GM12891 (cell line): ENCODE measurements around the gene PTTG2. TPM values are rescaled to one million over a fixed set of nuclear protein-coding genes. Genes with fewer than 3 reads are reported as not detected.
A peak's percentile ranks its signal among the peaks of the same experiment; 100 is the strongest.
"Not testable (repeated sequence)": the region's sequence is repeated elsewhere in the genome, so short reads cannot be mapped to it uniquely, and the experiment has no call there.

Source experiments
- DNase-seq: peaks from one replicate; pipeline ENCODE4 v3.0.0; 2011; ENCODE audit warnings: low spot score; ENCODE audit not compliant: insufficient read length
- FAIRE-seq: peaks from 2 replicates; lab custom pipeline; 2011; peaks lifted over from hg19 to GRCh38; lab: Jason Lieb, UNC
- PAX5 ChIP-seq: IDR thresholded peaks from 2 replicates; pipeline ENCODE4 v1.6.1; 2011; ENCODE audit warnings: low read length, moderate library complexity, mild to moderate bottlenecking; ENCODE audit not compliant: insufficient read depth, severe bottlenecking
- POLR2A ChIP-seq: IDR thresholded peaks from 2 replicates; pipeline ENCODE4 v1.6.1; 2011; ENCODE audit warnings: low read depth, low read length, control low read depth
- POLR2AphosphoS5 ChIP-seq: IDR thresholded peaks from 2 replicates; pipeline ENCODE4 v1.6.1; 2011; ENCODE audit warnings: low read depth, low read length, control low read depth
- POU2F2 ChIP-seq: IDR thresholded peaks from 2 replicates; pipeline ENCODE4 v1.6.1; 2011; ENCODE audit warnings: low read depth, mild to moderate bottlenecking, control low read depth, low read length, moderate library complexity
- SPI1 ChIP-seq: IDR thresholded peaks from 2 replicates; pipeline ENCODE4 v1.6.1; 2011; ENCODE audit warnings: low read depth, low read length, control low read depth
- TAF1 ChIP-seq: IDR thresholded peaks from 2 replicates; pipeline ENCODE4 v1.6.1; 2011; ENCODE audit warnings: low read depth, low read length, control low read depth
- polyA plus RNA-seq: library from polyadenylated mRNA; unstranded; fragments of >200 nt; gene quantifications from one replicate; pipeline ENCODE4 v1.2.1, GENCODE V29; 2012; ENCODE audit warnings: low read depth, missing spikeins, inconsistent platforms; ENCODE audit not compliant: missing spikeins

The PTTG2 gene
- polyA plus RNA-seq, result not detected

- FAIRE-seq, result no peak
- no peak for DNase-seq
- TF ChIP-seq POLR2A, result no peak
- no peak for TF ChIP-seq SPI1
- TF ChIP-seq POU2F2, result no peak
- TF ChIP-seq POLR2AphosphoS5, result no peak
- no peak for TF ChIP-seq TAF1
- TF ChIP-seq PAX5, result no peak
These were observed at the start of gene PTTG2 for GRCh38 chr4:37960098-37960497. Gene PTTG2 (plus strand): TSS chr4:37960398. CDS start chr4:37960435, 37 bp downstream.

- DNase-seq, result no peak
- no peak for FAIRE-seq
- no peak for TF ChIP-seq POLR2AphosphoS5
- no peak for TF ChIP-seq PAX5
- no peak for TF ChIP-seq POU2F2
- TF ChIP-seq SPI1, result no peak
- TF ChIP-seq TAF1, result no peak
- TF ChIP-seq POLR2A, result no peak
These were observed 45.7 kb upstream of the PTTG2 start for GRCh38 chr4:37914539-37914938.

GRCh38 chr4:37917388-37917787 lies 42.8 kb upstream of the PTTG2 start:
- no peak for DNase-seq
- FAIRE-seq, result no peak
- TF ChIP-seq TAF1 (no peak), POU2F2 (no peak), PAX5 (no peak), POLR2AphosphoS5 (no peak), SPI1 (no peak), POLR2A (no peak)

GRCh38 chr4:37918653-37919052 lies 41.5 kb upstream of the PTTG2 start:
- no peak for TF ChIP-seq PAX5
- no peak for TF ChIP-seq POLR2A
- no peak for TF ChIP-seq TAF1
- no peak for TF ChIP-seq POU2F2
- no peak for TF ChIP-seq POLR2AphosphoS5
- TF ChIP-seq SPI1, result no peak
- no peak for FAIRE-seq
- no peak for DNase-seq

- FAIRE-seq, result no peak
- no peak for TF ChIP-seq POLR2AphosphoS5
These were observed 37.9 kb upstream of the PTTG2 start for GRCh38 chr4:37922328-37922727.

DNA sequence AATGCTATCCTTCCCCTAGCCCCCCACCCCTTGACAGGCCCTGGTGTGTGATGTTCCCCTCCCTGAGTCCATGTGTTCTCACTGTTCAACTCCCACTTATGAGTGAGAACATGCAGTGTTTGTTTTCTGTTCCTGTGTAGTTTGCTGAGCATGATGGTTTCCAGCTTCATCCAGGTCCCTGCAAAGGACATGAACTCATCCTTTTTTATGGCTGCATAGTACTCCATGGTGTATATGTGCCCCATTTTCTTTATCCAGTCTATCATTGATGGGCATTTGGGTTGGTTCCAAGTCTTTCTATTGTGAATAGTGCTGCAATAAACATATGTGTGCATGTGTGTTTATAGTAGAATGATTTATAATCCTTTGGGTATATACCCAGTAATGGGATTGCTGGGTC lies 37.1 kb upstream of the PTTG2 start:
- DNase-seq, FAIRE-seq: not testable (repeated sequence)

More at GRCh38 chr4:37922328-37922727, 37.9 kb upstream of the PTTG2 start:
- no peak for DNase-seq

DNA sequence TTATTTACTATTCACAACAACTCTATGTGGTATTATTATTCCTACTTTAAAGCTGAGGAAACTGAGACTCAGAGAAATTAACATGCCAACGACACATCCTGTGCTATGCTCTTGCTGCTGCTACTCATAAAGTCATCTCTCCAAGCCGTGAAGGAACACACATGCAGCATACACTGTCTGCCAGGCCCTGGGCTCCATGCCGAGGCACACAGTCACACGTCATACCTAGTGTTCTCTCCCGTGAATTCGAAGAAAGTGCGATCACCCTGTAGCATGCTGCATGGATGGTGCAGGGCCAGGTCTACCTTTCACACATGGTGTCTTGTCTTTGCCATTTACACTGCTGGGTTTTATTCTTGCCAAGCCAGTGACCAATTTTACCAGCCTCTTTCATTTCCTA lies 35.3 kb upstream of the PTTG2 start:
- FAIRE-seq, result no peak
- DNase-seq, result no peak
- TF ChIP-seq PAX5, result no peak
- TF ChIP-seq SPI1, result no peak
- TF ChIP-seq POLR2AphosphoS5, result no peak
- TF ChIP-seq POU2F2, result no peak
- TF ChIP-seq TAF1, result no peak
- no peak for TF ChIP-seq POLR2A

DNA sequence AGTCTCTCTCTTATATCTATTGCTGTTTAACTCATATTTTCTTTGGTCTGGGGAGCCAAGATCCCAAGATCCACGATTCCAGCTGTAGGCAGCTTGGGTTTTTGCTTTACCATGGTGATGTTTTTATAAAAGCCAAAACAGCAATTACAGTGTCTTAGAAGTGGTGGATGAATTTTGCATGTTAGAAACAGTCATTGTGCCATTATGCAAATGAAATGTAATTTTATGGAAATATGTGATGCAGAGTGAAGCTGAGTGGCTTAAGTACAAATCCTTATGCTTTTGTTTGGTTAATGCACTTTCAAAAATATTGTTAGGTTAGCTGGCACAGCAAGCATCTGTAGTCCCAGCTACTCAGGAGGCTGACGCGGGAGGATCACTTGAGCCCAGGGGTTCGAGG lies 32.8 kb upstream of the PTTG2 start:
- TF ChIP-seq SPI1, result no peak
- TF ChIP-seq POLR2A, result no peak
- no peak for TF ChIP-seq POLR2AphosphoS5
- no peak for TF ChIP-seq TAF1
- no peak for TF ChIP-seq PAX5
- TF ChIP-seq POU2F2, result no peak
- FAIRE-seq, result peak; percentile 56
- DNase-seq, result no peak

GRCh38 chr4:37928426-37929416 lies 31.5 kb upstream of the PTTG2 start:
- TF ChIP-seq TAF1, result no peak
- TF ChIP-seq PAX5, result no peak
- no peak for TF ChIP-seq POLR2AphosphoS5
- no peak for TF ChIP-seq POU2F2
- TF ChIP-seq POLR2A, result no peak
- no peak for TF ChIP-seq SPI1
- DNase-seq (no peak), FAIRE-seq (no peak)

DNA sequence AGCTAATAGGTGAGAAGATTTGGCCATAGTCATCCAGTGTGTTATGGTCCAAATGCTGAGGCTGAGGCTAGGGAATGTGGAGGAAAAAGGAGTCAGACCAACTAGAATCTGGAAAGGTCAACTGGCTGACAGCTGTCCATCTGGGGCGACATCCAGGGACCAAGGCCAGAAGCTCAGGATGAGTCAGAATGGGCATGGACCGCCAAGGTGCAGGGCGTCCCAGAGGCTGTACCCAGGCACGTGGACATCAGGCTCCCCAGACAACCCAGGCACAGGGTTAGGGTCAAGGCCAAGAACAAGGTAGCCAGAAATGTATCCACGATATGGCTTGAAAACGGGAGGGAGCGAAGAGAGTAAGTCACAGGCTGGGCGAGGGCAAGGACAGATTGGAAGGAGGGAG lies 26.1 kb upstream of the PTTG2 start:
- no peak for FAIRE-seq
- DNase-seq, result no peak
- TF ChIP-seq PAX5 (no peak), SPI1 (no peak), POLR2AphosphoS5 (no peak), TAF1 (no peak), POU2F2 (no peak), POLR2A (no peak)
